Occipital lobe (tissue), 1 donor: ENCODE data around the gene PABPN1L. TPM values are rescaled to one million over a fixed set of nuclear protein-coding genes. Genes with fewer than 3 reads are reported as not detected.

Experiments used
- total RNA-seq: library from RNA; depleted of rRNA; stranded (reverse); fragments of >200 nt; gene quantifications from one replicate; pipeline ENCODE4 v1.2.3, GENCODE V29; 2014

PABPN1L gene
- total RNA-seq, 1 donor from 2014 or later, result not detected

Other genes starting within 250 kb of the PABPN1L start
- not detected for gene IL17C, start 228.1 kb downstream of the PABPN1L start, total RNA-seq
- gene CYBA, start 215.6 kb downstream of the PABPN1L start, total RNA-seq, result 17.8 TPM
- 48.8 TPM for gene MVD, start 203.6 kb downstream of the PABPN1L start, total RNA-seq
- 0.16 TPM for gene SNAI3, start 180.2 kb downstream of the PABPN1L start, total RNA-seq
- 10.9 TPM for gene RNF166, start 160.3 kb downstream of the PABPN1L start, total RNA-seq
- gene CTU2, start 160.2 kb downstream of the PABPN1L start, total RNA-seq, result 15.9 TPM
- 4.8 TPM for gene PIEZO1, start 81.4 kb downstream of the PABPN1L start, total RNA-seq
- gene CDT1, start 62.9 kb downstream of the PABPN1L start, total RNA-seq, result 1.6 TPM
- gene APRT, start 54.7 kb downstream of the PABPN1L start, total RNA-seq, result 12.0 TPM
- gene GALNS, start 9.7 kb downstream of the PABPN1L start, total RNA-seq, result 6.6 TPM
- gene TRAPPC2L, start 9.5 kb downstream of the PABPN1L start, total RNA-seq, result 30.4 TPM
- gene CBFA2T3, start 110.5 kb upstream of the PABPN1L start, total RNA-seq, result 1.9 TPM
- 16.2 TPM for gene ACSF3, start 227.2 kb upstream of the PABPN1L start, total RNA-seq